NT2/D1 (cell line): Measurements from ENCODE around the gene YKT6.

Experiments used
- DNase-seq: peaks from one replicate; pipeline ENCODE4 v3.0.0-alpha.2; 2011; ENCODE audit warnings: low read depth, low spot score
- H3K27me3 ChIP-seq: 2 replicates; pipeline ENCODE4 v1.6.0; 2011; ENCODE audit warnings: mild to moderate bottlenecking; ENCODE audit not compliant: insufficient read length, insufficient read depth
- H3K36me3 ChIP-seq: 2 replicates; pipeline ENCODE4 v1.6.1; 2011; ENCODE audit warnings: mild to moderate bottlenecking, low read length, mixed read lengths; ENCODE audit not compliant: insufficient read depth, insufficient read length
- H3K4me1 ChIP-seq: 2 replicates; pipeline ENCODE4 v1.5.1; 2011; ENCODE audit not compliant: insufficient read depth, insufficient read length
- H3K4me3 ChIP-seq: 2 replicates; pipeline ENCODE4 v1.5.1; 2011; ENCODE audit warnings: low read depth; ENCODE audit not compliant: insufficient read length
- H3K9ac ChIP-seq: 2 replicates; pipeline ENCODE4 v1.6.0; 2011; ENCODE audit warnings: low read depth; ENCODE audit not compliant: insufficient read length
- H3K9me3 ChIP-seq: 2 replicates; pipeline ENCODE4 v1.5.1; 2011; ENCODE audit warnings: mild to moderate bottlenecking, low read length; ENCODE audit not compliant: insufficient read depth
- SUZ12 ChIP-seq: IDR thresholded peaks from 2 replicates; pipeline ENCODE4 v1.6.1; 2011; ENCODE audit not compliant: insufficient read length, insufficient read depth; ENCODE audit errors: extremely low read depth
- YY1 ChIP-seq: IDR thresholded peaks from 2 replicates; pipeline ENCODE4 v1.6.1; 2011; ENCODE audit not compliant: insufficient read length, insufficient read depth
- ZNF274 ChIP-seq: IDR thresholded peaks from 2 replicates; pipeline ENCODE4 v1.6.1; 2011; ENCODE audit warnings: mild to moderate bottlenecking, low read depth, low read length

Gene YKT6

DNA sequence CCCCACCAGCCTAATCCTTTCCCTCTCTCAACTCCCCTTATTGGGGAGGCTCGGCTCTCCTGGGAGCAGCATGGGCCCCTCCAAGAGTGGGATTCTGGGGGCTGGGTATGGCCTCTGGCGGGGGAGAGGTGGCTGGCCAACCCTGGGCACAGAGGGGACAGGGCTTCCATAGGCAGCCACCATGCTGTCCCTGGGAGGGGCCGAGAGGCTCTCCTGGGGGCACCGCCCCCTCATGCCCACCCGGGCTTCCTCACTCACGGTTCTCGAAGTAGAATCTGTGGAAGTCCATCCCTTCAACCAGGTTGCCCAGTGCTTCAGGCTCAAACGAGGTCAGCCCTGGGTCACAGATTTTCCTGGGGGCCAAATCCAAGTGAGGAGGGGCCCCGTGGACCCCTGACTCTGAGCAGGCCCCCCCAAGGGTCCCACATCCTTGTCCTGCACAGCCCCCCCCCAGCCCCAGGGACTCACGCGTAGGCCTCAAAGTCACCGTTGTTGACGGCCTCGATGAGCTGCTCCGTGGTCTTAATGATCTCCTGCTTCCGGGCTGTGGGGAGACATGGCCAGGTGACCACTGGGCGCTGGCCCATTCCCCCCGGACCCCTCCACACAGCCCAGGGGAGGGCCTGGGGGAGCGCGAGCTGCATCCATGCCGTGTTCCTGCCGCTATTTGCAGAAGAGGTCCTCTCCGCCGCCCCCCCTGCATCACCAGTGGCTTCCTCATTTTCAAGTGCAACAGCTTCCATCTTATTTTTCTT, 19.8 kb downstream of the YKT6 start:
- peaks cover 34% of the 10 kb centered on the region for H3K4me1 ChIP-seq

GRCh38 chr7:44221231-44221791, 20.5 kb downstream of the YKT6 start:
- no peak for TF ChIP-seq YY1
- TF ChIP-seq SUZ12 = no peak
- no peak for TF ChIP-seq ZNF274
- Histone ChIP-seq H3K9me3 (no peaks in the 10 kb centered on the region; the same call in 1 of the 2 replicates), H3K36me3 (peaks cover 5% of the 10 kb centered on the region), H3K9ac (peak overlapping the region; percentile 47), H3K4me1 (peaks cover 32% of the 10 kb centered on the region), H3K4me3 (no peak overlapping the region), H3K27me3 (no peaks in the 10 kb centered on the region)
- no peak for DNase-seq

More for the DNA sequence above, 19.8 kb downstream of the YKT6 start:
- H3K9ac ChIP-seq = no peak overlapping the region
- TF ChIP-seq YY1 (no peak), ZNF274 (no peak), SUZ12 (no peak)
- DNase-seq = no peak
- H3K4me3 ChIP-seq = no peak overlapping the region
- no peaks in the 10 kb centered on the region for H3K27me3 ChIP-seq
- peaks cover 11% of the 10 kb centered on the region for H3K36me3 ChIP-seq
- no peaks in the 10 kb centered on the region; the same call in 1 of the 2 replicates for H3K9me3 ChIP-seq

- Histone ChIP-seq H3K9me3 (no peaks in the 10 kb centered on the region; the same call in 1 of the 2 replicates), H3K27me3 (no peaks in the 10 kb centered on the region), H3K4me1 (peaks cover 30% of the 10 kb centered on the region), H3K4me3 (no peak overlapping the region), H3K9ac (no peak overlapping the region), H3K36me3 (no peaks in the 10 kb centered on the region)
- DNase-seq = no peak
- TF ChIP-seq SUZ12 (no peak), YY1 (no peak), ZNF274 (no peak)
Observed at GRCh38 chr7:44222074-44222473, 21.3 kb downstream of the YKT6 start.

GRCh38 chr7:44222776-44223261, 22.0 kb downstream of the YKT6 start:
- H3K4me1 ChIP-seq = peaks cover 29% of the 10 kb centered on the region
- DNase-seq = no peak
- no peak overlapping the region for H3K9ac ChIP-seq
- H3K36me3 ChIP-seq = no peaks in the 10 kb centered on the region
- TF ChIP-seq SUZ12 (no peak), ZNF274 (no peak), YY1 (no peak)
- no peaks in the 10 kb centered on the region; the same call in 1 of the 2 replicates for H3K9me3 ChIP-seq
- H3K27me3 ChIP-seq = no peaks in the 10 kb centered on the region
- H3K4me3 ChIP-seq = no peak overlapping the region

GRCh38 chr7:44223362-44224079, 22.7 kb downstream of the YKT6 start:
- Histone ChIP-seq H3K27me3 (no peaks in the 10 kb centered on the region), H3K4me1 (peaks cover 26% of the 10 kb centered on the region), H3K9ac (no peak overlapping the region), H3K4me3 (no peak overlapping the region), H3K9me3 (no peaks in the 10 kb centered on the region; the same call in 1 of the 2 replicates), H3K36me3 (no peaks in the 10 kb centered on the region)
- peak; percentile 43 for DNase-seq
- TF ChIP-seq SUZ12 (no peak), ZNF274 (no peak), YY1 (no peak)

GRCh38 chr7:44224080-44224973, 23.5 kb downstream of the YKT6 start:
- Histone ChIP-seq H3K4me3 (no peak overlapping the region), H3K9me3 (no peaks in the 10 kb centered on the region), H3K36me3 (no peaks in the 10 kb centered on the region), H3K27me3 (no peaks in the 10 kb centered on the region), H3K4me1 (peaks cover 21% of the 10 kb centered on the region), H3K9ac (no peak overlapping the region)
- DNase-seq = no peak
- TF ChIP-seq SUZ12 = no peak
- no peak for TF ChIP-seq YY1
- TF ChIP-seq ZNF274 = no peak
